ENCODE measurements around the gene MCHR1.

MCHR1 gene

DNA sequence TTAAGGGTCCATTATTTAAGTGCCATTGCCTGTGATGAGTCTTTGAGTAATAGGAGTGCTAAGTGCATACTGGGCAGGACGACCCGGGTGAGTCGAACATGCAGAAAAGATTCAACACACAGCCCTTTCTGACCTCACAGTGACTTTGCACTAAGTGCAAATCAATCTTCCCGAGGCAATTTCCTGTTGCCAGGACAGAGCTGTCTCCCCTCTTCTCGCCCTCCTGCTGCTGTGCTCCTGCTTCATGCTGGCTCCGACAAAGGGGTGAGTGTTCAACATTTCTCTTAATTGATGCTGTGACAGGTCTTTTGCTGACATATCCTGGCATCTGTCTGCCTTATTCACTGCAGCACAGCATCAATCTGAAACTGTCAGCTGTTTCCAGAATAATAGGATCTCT is 42.0 kb downstream of the MCHR1 start:
- H3K9me3 ChIP-seq (ENCODE audit: control insufficient read depth, low read length): no peaks in the 10 kb centered on the region
- H3K27ac ChIP-seq (ENCODE audit: insufficient read depth, low read length, poor library complexity, severe bottlenecking): no peak overlapping the region
- no peak overlapping the region for H3K4me3 ChIP-seq (ENCODE audit: insufficient read depth, low read depth, low read length, poor library complexity, severe bottlenecking)
- no peaks in the 10 kb centered on the region for H3K4me1 ChIP-seq (ENCODE audit: control insufficient read depth, insufficient read depth, low read length, poor library complexity, severe bottlenecking)
- no peaks in the 10 kb centered on the region for H3K27me3 ChIP-seq (replicated peaks; ENCODE audit: control insufficient read depth, insufficient read depth, low read length, poor library complexity, severe bottlenecking)
- H3K36me3 ChIP-seq (ENCODE audit: control insufficient read depth, insufficient read depth, low read length): no peaks in the 10 kb centered on the region
- DNase-seq: no peak

DNA sequence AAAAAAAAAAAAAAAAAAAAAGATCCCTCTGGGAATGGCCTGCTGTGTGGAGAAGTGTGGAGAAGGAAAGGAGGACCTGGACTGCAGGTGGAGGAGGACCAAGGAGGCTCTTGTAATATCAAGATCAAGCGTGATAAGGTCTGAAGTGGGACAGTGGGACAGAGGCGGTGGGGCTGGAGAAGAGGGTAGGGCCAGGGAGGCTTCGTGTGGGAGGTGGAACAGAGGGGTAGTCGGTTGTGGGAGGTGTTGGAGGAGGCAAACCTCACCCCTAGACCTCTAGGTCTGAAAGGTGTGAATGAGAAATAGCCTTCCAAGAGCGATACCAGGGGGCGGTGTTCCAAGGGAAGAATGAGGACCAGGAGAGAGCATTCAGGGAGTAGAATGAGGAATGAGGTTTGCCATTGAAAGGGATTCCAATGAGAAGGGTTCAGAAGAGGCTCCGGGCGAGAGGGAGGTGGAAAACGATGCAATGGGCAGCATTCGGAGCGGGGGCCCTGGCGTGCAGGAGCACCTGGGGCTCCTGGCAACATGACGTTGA is 44.2 kb downstream of the MCHR1 start:
- no peak overlapping the region for H3K27ac ChIP-seq (ENCODE audit: insufficient read depth, low read length, poor library complexity, severe bottlenecking)
- H3K36me3 ChIP-seq (ENCODE audit: control insufficient read depth, insufficient read depth, low read length): no peaks in the 10 kb centered on the region
- no peaks in the 10 kb centered on the region for H3K9me3 ChIP-seq (ENCODE audit: control insufficient read depth, low read length)
- no peaks in the 10 kb centered on the region for H3K27me3 ChIP-seq (replicated peaks; ENCODE audit: control insufficient read depth, insufficient read depth, low read length, poor library complexity, severe bottlenecking)
- DNase-seq: no peak
- H3K4me3 ChIP-seq (ENCODE audit: insufficient read depth, low read depth, low read length, poor library complexity, severe bottlenecking): no peak overlapping the region
- peaks cover 20% of the 10 kb centered on the region for H3K4me1 ChIP-seq (ENCODE audit: control insufficient read depth, insufficient read depth, low read length, poor library complexity, severe bottlenecking)

DNA sequence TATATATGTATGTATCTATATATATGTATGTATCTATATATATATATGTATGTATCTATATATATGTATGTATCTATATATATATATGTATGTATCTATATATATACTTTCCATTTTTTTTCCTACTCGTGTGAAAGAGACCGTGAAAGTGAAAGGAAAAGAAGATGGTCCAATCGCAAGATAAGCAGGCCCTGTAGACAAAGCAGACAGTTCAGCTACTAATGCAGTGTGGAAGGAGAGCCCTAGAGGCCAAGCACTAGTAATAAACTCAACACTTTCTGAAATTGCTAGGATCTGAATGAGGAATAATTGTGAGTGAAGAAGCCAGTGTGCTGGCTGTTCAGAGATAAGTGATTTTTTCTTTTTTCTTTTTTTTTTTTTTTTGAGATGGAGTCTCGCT is 47.2 kb downstream of the MCHR1 start:
- H3K4me3 ChIP-seq (ENCODE audit: insufficient read depth, low read depth, low read length, poor library complexity, severe bottlenecking): no peak overlapping the region
- peaks cover 38% of the 10 kb centered on the region for H3K4me1 ChIP-seq (ENCODE audit: control insufficient read depth, insufficient read depth, low read length, poor library complexity, severe bottlenecking)
- no peaks in the 10 kb centered on the region for H3K9me3 ChIP-seq (ENCODE audit: control insufficient read depth, low read length)
- no peaks in the 10 kb centered on the region for H3K36me3 ChIP-seq (ENCODE audit: control insufficient read depth, insufficient read depth, low read length)
- peak overlapping the region; percentile 27 for H3K27ac ChIP-seq (ENCODE audit: insufficient read depth, low read length, poor library complexity, severe bottlenecking)
- DNase-seq: no peak
- no peaks in the 10 kb centered on the region for H3K27me3 ChIP-seq (replicated peaks; ENCODE audit: control insufficient read depth, insufficient read depth, low read length, poor library complexity, severe bottlenecking)

DNA sequence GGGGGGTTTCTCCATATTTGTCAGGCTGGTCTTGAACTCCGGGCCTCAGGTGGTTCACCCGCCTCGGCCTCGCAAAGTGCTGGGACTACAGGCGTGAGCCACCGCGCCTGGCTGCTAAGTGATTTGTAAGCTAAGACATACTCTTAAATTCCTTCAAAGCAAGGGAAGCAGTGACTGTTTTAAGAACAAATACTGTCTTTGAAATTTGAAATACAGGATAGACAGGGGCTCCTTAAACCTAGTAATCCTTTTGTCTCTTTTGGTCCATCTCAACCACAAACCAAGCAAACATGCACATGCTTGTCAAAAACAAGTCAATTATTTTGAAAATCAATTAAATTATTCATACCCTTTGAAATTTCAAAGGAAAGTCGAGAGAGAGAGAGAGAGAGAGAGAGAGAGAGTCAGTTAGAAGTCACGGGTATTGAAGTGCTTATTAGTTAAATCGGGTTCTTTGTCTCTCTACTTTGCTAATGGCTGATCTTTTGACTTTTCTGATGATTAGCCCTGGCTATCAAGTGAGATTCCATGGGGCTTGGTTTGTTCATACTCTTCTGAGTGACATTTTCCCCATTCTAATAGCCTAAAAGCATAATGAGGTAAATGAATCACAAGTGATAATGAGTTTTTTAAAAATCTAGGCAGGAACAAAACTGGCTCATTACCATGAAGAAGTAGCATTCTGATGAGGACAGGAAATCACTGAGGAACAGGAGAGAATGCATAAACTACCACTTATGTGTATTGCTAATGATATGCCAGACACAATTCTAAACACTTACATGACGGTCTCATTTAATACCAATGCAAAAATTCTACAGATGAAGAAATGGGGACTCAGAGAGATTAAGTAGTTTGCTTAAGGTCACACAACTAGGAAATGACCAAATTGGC is 48.0 kb downstream of the MCHR1 start:
- H3K4me3 ChIP-seq (ENCODE audit: insufficient read depth, low read depth, low read length, poor library complexity, severe bottlenecking): no peak overlapping the region
- no peak for DNase-seq
- no peaks in the 10 kb centered on the region for H3K36me3 ChIP-seq (ENCODE audit: control insufficient read depth, insufficient read depth, low read length)
- no peaks in the 10 kb centered on the region for H3K9me3 ChIP-seq (ENCODE audit: control insufficient read depth, low read length)
- peak overlapping the region; percentile 27 for H3K27ac ChIP-seq (ENCODE audit: insufficient read depth, low read length, poor library complexity, severe bottlenecking)
- no peaks in the 10 kb centered on the region for H3K27me3 ChIP-seq (replicated peaks; ENCODE audit: control insufficient read depth, insufficient read depth, low read length, poor library complexity, severe bottlenecking)
- peaks cover 41% of the 10 kb centered on the region for H3K4me1 ChIP-seq (ENCODE audit: control insufficient read depth, insufficient read depth, low read length, poor library complexity, severe bottlenecking)

DNA sequence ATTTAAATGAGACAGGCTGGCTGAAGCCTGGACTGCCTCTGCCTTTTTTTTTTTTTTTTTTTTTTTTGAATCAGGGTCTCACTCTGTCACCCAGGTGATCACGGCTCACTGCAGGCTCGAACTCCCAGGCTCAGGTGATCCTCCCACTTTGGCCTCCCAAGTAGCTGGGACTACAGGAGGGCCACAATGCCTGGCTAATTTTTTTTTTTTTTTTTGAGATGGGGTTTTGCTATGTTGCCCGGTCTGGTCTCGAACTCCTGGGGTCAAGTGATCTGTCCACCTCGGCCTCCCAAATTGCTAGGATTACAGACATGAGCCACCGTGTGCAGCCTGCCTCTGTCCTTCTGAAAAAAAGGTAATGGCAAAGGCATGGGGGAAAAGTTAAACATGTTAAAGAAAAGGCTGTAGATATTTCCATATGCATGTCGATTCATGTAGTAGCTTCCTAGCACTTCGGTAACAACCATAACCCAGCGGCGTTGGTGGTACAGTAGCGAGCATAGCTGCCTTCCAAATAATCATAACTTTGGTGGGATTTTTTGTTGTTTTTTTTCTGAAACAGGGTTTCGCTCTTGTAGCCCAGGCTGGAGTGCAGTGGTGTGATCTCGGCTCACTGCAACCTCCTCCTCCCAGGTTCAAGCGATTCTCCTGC is 48.8 kb downstream of the MCHR1 start:
- Histone ChIP-seq H3K4me3 (ENCODE audit: insufficient read depth, low read depth, low read length, poor library complexity, severe bottlenecking) (no peak overlapping the region), H3K4me1 (ENCODE audit: control insufficient read depth, insufficient read depth, low read length, poor library complexity, severe bottlenecking) (peaks cover 41% of the 10 kb centered on the region), H3K9me3 (ENCODE audit: control insufficient read depth, low read length) (no peaks in the 10 kb centered on the region), H3K36me3 (ENCODE audit: control insufficient read depth, insufficient read depth, low read length) (no peaks in the 10 kb centered on the region), H3K27me3 (replicated peaks; ENCODE audit: control insufficient read depth, insufficient read depth, low read length, poor library complexity, severe bottlenecking) (no peaks in the 10 kb centered on the region), H3K27ac (ENCODE audit: insufficient read depth, low read length, poor library complexity, severe bottlenecking) (peak overlapping the region; percentile 54)
- DNase-seq: no peak

DNA sequence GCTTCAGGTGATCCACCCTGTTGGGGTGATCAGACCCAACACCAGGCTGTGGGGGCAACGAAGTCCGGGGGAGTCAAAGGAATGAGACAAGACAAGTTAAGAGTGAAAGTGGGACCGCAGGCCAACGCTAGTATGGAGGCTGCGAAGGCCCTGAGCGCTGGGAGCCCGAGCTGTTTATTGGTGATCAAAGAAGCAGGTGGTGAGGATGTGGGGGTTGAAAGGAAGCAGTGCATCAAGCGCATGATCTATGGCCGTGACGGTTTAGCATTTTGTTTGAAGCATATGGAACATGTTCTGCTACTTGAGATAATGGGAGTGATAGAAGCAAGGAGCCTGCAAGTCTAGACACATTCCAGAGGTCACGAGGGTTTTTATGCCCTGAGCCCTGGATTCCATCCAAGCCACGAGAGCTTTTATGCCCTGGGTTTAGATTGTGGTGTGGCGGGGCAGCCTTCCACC is 49.5 kb downstream of the MCHR1 start:
- Histone ChIP-seq H3K36me3 (ENCODE audit: control insufficient read depth, insufficient read depth, low read length) (no peaks in the 10 kb centered on the region), H3K4me1 (ENCODE audit: control insufficient read depth, insufficient read depth, low read length, poor library complexity, severe bottlenecking) (peaks cover 41% of the 10 kb centered on the region), H3K27ac (ENCODE audit: insufficient read depth, low read length, poor library complexity, severe bottlenecking) (peak overlapping the region; percentile 54), H3K4me3 (ENCODE audit: insufficient read depth, low read depth, low read length, poor library complexity, severe bottlenecking) (no peak overlapping the region), H3K27me3 (replicated peaks; ENCODE audit: control insufficient read depth, insufficient read depth, low read length, poor library complexity, severe bottlenecking) (no peaks in the 10 kb centered on the region), H3K9me3 (ENCODE audit: control insufficient read depth, low read length) (no peaks in the 10 kb centered on the region)
- DNase-seq: peak; percentile 23 to 53 (median 47)

DNA sequence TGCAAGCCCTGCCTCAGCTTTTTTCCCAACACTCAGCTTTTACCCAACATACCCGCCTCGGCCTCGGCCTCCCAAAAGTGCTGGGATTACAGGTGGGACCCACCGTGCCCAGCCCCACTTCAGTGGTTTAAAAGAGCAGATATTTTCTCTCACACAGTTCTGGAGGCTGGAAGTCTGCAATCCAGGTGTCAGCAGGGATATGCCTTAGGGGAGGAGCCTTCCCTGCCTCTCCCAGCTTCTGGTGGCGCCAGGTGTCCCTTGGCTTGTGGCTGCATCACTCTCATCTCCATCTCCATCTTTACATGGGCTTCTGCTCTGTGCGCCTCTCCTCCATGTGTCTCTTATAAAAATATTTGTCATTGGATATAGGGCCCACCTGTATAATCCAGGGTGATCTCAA is 50.0 kb downstream of the MCHR1 start:
- peaks cover 41% of the 10 kb centered on the region for H3K4me1 ChIP-seq (ENCODE audit: control insufficient read depth, insufficient read depth, low read length, poor library complexity, severe bottlenecking)
- H3K4me3 ChIP-seq (ENCODE audit: insufficient read depth, low read depth, low read length, poor library complexity, severe bottlenecking): no peak overlapping the region
- H3K9me3 ChIP-seq (ENCODE audit: control insufficient read depth, low read length): no peaks in the 10 kb centered on the region
- H3K27me3 ChIP-seq (replicated peaks; ENCODE audit: control insufficient read depth, insufficient read depth, low read length, poor library complexity, severe bottlenecking): no peaks in the 10 kb centered on the region
- H3K36me3 ChIP-seq (ENCODE audit: control insufficient read depth, insufficient read depth, low read length): no peaks in the 10 kb centered on the region
- H3K27ac ChIP-seq (ENCODE audit: insufficient read depth, low read length, poor library complexity, severe bottlenecking): peak overlapping the region; percentile 54
- DNase-seq: no peak
